Gastrocnemius medialis (tissue), 4 donors: ENCODE measurements around the gene TPTE.

ENCODE experiments used
- CTCF ChIP-seq, 5 experiments: fragments of 450-650 bp in 3 of 5; fragments of 200-600 bp in 2 of 5; sonication (generic) in 2 of 5; IDR thresholded peaks in 4 of 5; conservative IDR thresholded peaks in 1 of 5; 1 replicate in 4 of 5; 2 replicates in 1 of 5; pipeline ENCODE4 v1.5.1; 2016 to 2019; ENCODE audit warnings: antibody characterized with exemption in 5 of 5, mild to moderate bottlenecking in 3 of 5, moderate library complexity in 3 of 5
- POLR2A ChIP-seq, 2 donors: fragments of 450-650 bp; IDR thresholded peaks; one replicate each; pipeline ENCODE4 v1.6.1; 2017; ENCODE audit warnings: antibody characterized with exemption in 2 of 2, mild to moderate bottlenecking in 2 of 2, moderate library complexity in 2 of 2

- TF ChIP-seq CTCF (IDR thresholded peaks at IDR 0.05 in 4 of 5, conservative IDR thresholded peaks at IDR 0.05 in 1 of 5) (no peak), POLR2A (IDR thresholded peaks at IDR 0.05) (no peak)
Measured at GRCh38 chr21:10575311-10575667, 53.9 kb downstream of the TPTE start.
